ENCODE data around the gene SUFU.

- TF ChIP-seq SP1 (CRISPR knock-in tag; conservative IDR thresholded peaks at IDR 0.05) (no peak), CTCF (IDR thresholded peaks at IDR 0.05) (no peak), MAX (CRISPR knock-in tag; IDR thresholded peaks at IDR 0.05) (no peak), FOXK1 (CRISPR knock-in tag; IDR thresholded peaks at IDR 0.05) (no peak), ZMAT4 (CRISPR knock-in tag; IDR thresholded peaks at IDR 0.05) (no peak), PRDM15 (CRISPR knock-in tag; IDR thresholded peaks at IDR 0.05) (no peak), ETV6 (CRISPR knock-in tag; IDR thresholded peaks at IDR 0.05) (no peak), ZNF121 (CRISPR knock-in tag; IDR thresholded peaks at IDR 0.05) (no peak), CDX4 (CRISPR knock-in tag; IDR thresholded peaks at IDR 0.05; ENCODE audit: borderline replicate concordance) (no peak), NFE2L1 (CRISPR knock-in tag; IDR thresholded peaks at IDR 0.05) (no peak), SMAD3 (CRISPR knock-in tag; IDR thresholded peaks at IDR 0.05; ENCODE audit: borderline replicate concordance) (no peak)
Measured at GRCh38 chr10:102654969-102655368, 151.2 kb downstream of the SUFU start.
